Prostate gland (tissue), 1 donor: Measurements from ENCODE around the gene KLHL33.

Source experiments
- POLR2A ChIP-seq: fragments of 450-650 bp; IDR thresholded peaks from one replicate; pipeline ENCODE4 v1.6.1; 2016; ENCODE audit warnings: antibody characterized with exemption, mild to moderate bottlenecking
- POLR2AphosphoS5 ChIP-seq: sonication (generic); formaldehyde crosslinking; IDR thresholded peaks from one replicate; pipeline ENCODE4 v1.6.1; 2017; ENCODE audit warnings: antibody characterized with exemption

GRCh38 chr14:20419419-20419818, 16.5 kb downstream of the KLHL33 start:
- TF ChIP-seq POLR2A = no peak
- no peak for TF ChIP-seq POLR2AphosphoS5
